ENCODE measurements around the gene ANKRD28. TPM values are rescaled to one million over a fixed set of nuclear protein-coding genes. Genes with fewer than 3 reads are reported as not detected.

Gene ANKRD28
- total RNA-seq, 1 experiment from 2014 or later = 47.5 TPM

- RAD21 ChIA-PET (ENCODE audit: low non-redundant PET in 1 of 2, low total read pairs in 2 of 2, uncharacterized antibody in 2 of 2, unreplicated experiment in 2 of 2) = no interaction called here
- H3K4me2 ChIP-seq (ENCODE audit: low read length) = no peak overlapping the region
- DNase-seq (ENCODE audit: low read depth, low spot score) = no peak
- no peak overlapping the region for H3K27ac ChIP-seq (ENCODE audit: low read depth, low read length)
- intact Hi-C loops (cut with micrococcal nuclease) = no loop called here
- no peak overlapping the region for H3K9ac ChIP-seq (ENCODE audit: low read length)
- no peak for TF ChIP-seq RAD21 (IDR thresholded peaks at IDR 0.05; ENCODE audit: low read depth)
- no peak for TF ChIP-seq SP1 (IDR thresholded peaks at IDR 0.05; ENCODE audit: low read depth)
- no peak for TF ChIP-seq POLR2AphosphoS5 (IDR thresholded peaks at IDR 0.05; ENCODE audit: low read depth, low read length)
- TF ChIP-seq MAX (IDR thresholded peaks at IDR 0.05) = no peak
- no peak for TF ChIP-seq SIN3A (IDR thresholded peaks at IDR 0.05; ENCODE audit: low read depth)
- no peak for TF ChIP-seq POLR2A (IDR thresholded peaks at IDR 0.05; ENCODE audit: borderline replicate concordance, extremely low read depth, insufficient read depth, insufficient read length)
- no peak for TF ChIP-seq ATF3 (IDR thresholded peaks at IDR 0.05)
- TF ChIP-seq YY1 (IDR thresholded peaks at IDR 0.05; ENCODE audit: extremely low read depth, insufficient replicate concordance, low read depth, low read length) = no peak
- TF ChIP-seq ZNF274 (IDR thresholded peaks at IDR 0.05; ENCODE audit: low read depth, low read length) = no peak
- no peak for TF ChIP-seq JUND (IDR thresholded peaks at IDR 0.05)
- no peak for TF ChIP-seq FOSL1 (IDR thresholded peaks at IDR 0.05; ENCODE audit: low read depth)
- no peak for TF ChIP-seq ZBTB33 (IDR thresholded peaks at IDR 0.05; ENCODE audit: extremely low read depth, insufficient replicate concordance, low read length)
- TF ChIP-seq EZH2 (IDR thresholded peaks at IDR 0.05) = no peak
- no peak for TF ChIP-seq TCF7L2 (IDR thresholded peaks at IDR 0.05; ENCODE audit: borderline replicate concordance, extremely low read depth, insufficient read depth, insufficient read length)
- no peak for TF ChIP-seq EGR1 (IDR thresholded peaks at IDR 0.05; ENCODE audit: low read depth)
- no peaks in the 10 kb centered on the region for H3K36me3 ChIP-seq (ENCODE audit: control insufficient read depth in 1 of 2, insufficient read depth in 2 of 2, low read length in 2 of 2)
- CTCF ChIA-PET = no interaction called here
- no peak overlapping the region for H2AFZ ChIP-seq (ENCODE audit: low read depth, low read length, poor library complexity, severe bottlenecking)
- no peaks in the 10 kb centered on the region for H3K27me3 ChIP-seq (ENCODE audit: insufficient read depth, low read length)
- H3K4me1 ChIP-seq (ENCODE audit: control insufficient read depth in 1 of 2, insufficient read depth in 2 of 2, low read length in 2 of 2) = no peaks in the 10 kb centered on the region
- no TSS peak for BruUV-seq (replicated peaks)
- no peaks in the 10 kb centered on the region for H4K20me1 ChIP-seq (ENCODE audit: insufficient read depth)
- H3K4me3 ChIP-seq (replicated peaks in 1 of 2; ENCODE audit: low read depth in 1 of 2, low read length in 2 of 2) = no peak overlapping the region
- no peaks in the 10 kb centered on the region for H3K9me2 ChIP-seq (ENCODE audit: insufficient read depth)
- peaks cover 0 to 2% of the 10 kb centered on the region in 2 experiments; a peak in 2 of 4 replicates for H3K9me3 ChIP-seq (ENCODE audit: control insufficient read depth in 1 of 2, insufficient read depth in 1 of 2, low read depth in 1 of 2, low read length in 2 of 2)
- POLR2A ChIA-PET = no interaction called here
- no peak for ATAC-seq
- peaks cover 94% of the 10 kb centered on the region for H3K79me2 ChIP-seq (ENCODE audit: insufficient read depth, low read length)
Observed at GRCh38 chr3:15845475-15845874, 47.7 kb upstream of the ANKRD28 start.
